Measurements from ENCODE around the gene PRELID2.

- TF ChIP-seq POLR2AphosphoS5 (IDR thresholded peaks at IDR 0.05; ENCODE audit: low read depth, low read length) (no peak), TAF1 (IDR thresholded peaks at IDR 0.05; ENCODE audit: borderline replicate concordance, insufficient read depth, low read length) (no peak), SIN3A (IDR thresholded peaks at IDR 0.05; ENCODE audit: borderline replicate concordance, insufficient read depth, low read length) (no peak), FOXP2 (optimal IDR thresholded peaks at IDR 0.05; ENCODE audit: borderline replicate concordance, extremely low read depth, extremely low read length, insufficient read depth) (no peak)
- TF ChIP-seq, protein P1, sequence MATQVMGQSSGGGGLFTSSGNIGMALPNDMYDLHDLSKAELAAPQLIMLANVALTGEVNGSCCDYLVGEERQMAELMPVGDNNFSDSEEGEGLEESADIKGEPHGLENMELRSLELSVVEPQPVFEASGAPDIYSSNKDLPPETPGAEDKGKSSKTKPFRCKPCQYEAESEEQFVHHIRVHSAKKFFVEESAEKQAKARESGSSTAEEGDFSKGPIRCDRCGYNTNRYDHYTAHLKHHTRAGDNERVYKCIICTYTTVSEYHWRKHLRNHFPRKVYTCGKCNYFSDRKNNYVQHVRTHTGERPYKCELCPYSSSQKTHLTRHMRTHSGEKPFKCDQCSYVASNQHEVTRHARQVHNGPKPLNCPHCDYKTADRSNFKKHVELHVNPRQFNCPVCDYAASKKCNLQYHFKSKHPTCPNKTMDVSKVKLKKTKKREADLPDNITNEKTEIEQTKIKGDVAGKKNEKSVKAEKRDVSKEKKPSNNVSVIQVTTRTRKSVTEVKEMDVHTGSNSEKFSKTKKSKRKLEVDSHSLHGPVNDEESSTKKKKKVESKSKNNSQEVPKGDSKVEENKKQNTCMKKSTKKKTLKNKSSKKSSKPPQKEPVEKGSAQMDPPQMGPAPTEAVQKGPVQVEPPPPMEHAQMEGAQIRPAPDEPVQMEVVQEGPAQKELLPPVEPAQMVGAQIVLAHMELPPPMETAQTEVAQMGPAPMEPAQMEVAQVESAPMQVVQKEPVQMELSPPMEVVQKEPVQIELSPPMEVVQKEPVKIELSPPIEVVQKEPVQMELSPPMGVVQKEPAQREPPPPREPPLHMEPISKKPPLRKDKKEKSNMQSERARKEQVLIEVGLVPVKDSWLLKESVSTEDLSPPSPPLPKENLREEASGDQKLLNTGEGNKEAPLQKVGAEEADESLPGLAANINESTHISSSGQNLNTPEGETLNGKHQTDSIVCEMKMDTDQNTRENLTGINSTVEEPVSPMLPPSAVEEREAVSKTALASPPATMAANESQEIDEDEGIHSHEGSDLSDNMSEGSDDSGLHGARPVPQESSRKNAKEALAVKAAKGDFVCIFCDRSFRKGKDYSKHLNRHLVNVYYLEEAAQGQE (IDR thresholded peaks at IDR 0.05; ENCODE audit: insufficient read depth in 1 of 2, low read depth in 2 of 2, low read length in 2 of 2), result no peak
These were observed 9.4 kb downstream of the PRELID2 start for GRCh38 chr5:145825751-145826180.

All from PFSK-1 (cell line).